Stomach (tissue), 9 donors: Measurements from ENCODE around the gene C21orf58. TPM values are rescaled to one million over a fixed set of nuclear protein-coding genes. Genes with fewer than 3 reads are reported as not detected.

Experiments
- DNase-seq, 2 donors: peaks; one replicate each; pipeline versions ENCODE4 v3.0.0 to v3.0.0-alpha.2; 2013 to 2019
- H3K27ac ChIP-seq, 5 donors: fragments of 200-600 bp in 4 of 5; sonication (generic) in 4 of 5; one replicate each; pipeline ENCODE4 v1.5.1; 2013 to 2019; ENCODE audit warnings: mild to moderate bottlenecking in 1 of 5, moderate library complexity in 1 of 5
- H3K27me3 ChIP-seq, 3 donors: fragments of 200-600 bp; sonication (generic); one replicate each; pipeline ENCODE4 v1.5.1; 2017 to 2019; ENCODE audit warnings: mixed run types in 1 of 3
- H3K36me3 ChIP-seq, 4 donors: fragments of 200-600 bp; sonication (generic); 1 replicate in 3 of 4; 2 replicates in 1 of 4; pipeline ENCODE4 v1.5.1; 2016 to 2019
- H3K4me1 ChIP-seq, 4 donors: fragments of 200-600 bp; sonication (generic); one replicate each; pipeline ENCODE4 v1.5.1; 2016 to 2019
- H3K4me3 ChIP-seq, 4 donors: fragments of 200-600 bp; sonication (generic) in 3 of 4; one replicate each; pipeline ENCODE4 v1.5.1; 2016 to 2019; ENCODE audit warnings: mild to moderate bottlenecking in 1 of 4
- H3K9me3 ChIP-seq, 4 donors: fragments of 200-600 bp; sonication (generic); one replicate each; pipeline ENCODE4 v1.5.1; 2016 to 2019
- EP300 ChIP-seq: sonication (generic); formaldehyde crosslinking; IDR thresholded peaks from one replicate; pipeline ENCODE4 v1.6.1; 2017; ENCODE audit warnings: antibody characterized with exemption
- POLR2A ChIP-seq, 4 donors: fragments of 450-650 bp; IDR thresholded peaks; one replicate each; pipeline ENCODE4 v1.6.1; 2016; ENCODE audit warnings: antibody characterized with exemption in 4 of 4, control low read depth in 2 of 4, mild to moderate bottlenecking in 1 of 4, moderate library complexity in 1 of 4
- POLR2AphosphoS5 ChIP-seq, 3 donors: sonication (generic); formaldehyde crosslinking; IDR thresholded peaks; one replicate each; pipeline ENCODE4 v1.6.1; 2016; ENCODE audit warnings: antibody characterized with exemption in 3 of 3
- WGBS, 5 donors: extraction: QIAGEN DNeasy Blood & Tissue Kit in 3 of 5; methylation state at CpG; one replicate each; pipeline versions ENCODE4 v1.1.5 to v1.1.7; 2013 to 2018; 5-methylcytosine and 5-hydroxymethylcytosine counted together
- intact Hi-C: fragments of 100-400 bp; cut with DNase I; formaldehyde crosslinking; loops from one replicate; pipeline ENCODE4 v1.15.1; 2023; ENCODE audit warnings: low total_unique reads
- polyA plus RNA-seq, 3 donors: library from polyadenylated mRNA; stranded (reverse); fragments of 200-250 nt; gene quantifications; one replicate each; pipeline ENCODE4 v1.2.3, GENCODE V29; 2013
- total RNA-seq, 5 donors: library from RNA; depleted of rRNA; stranded (reverse); fragments of >200 nt; gene quantifications; one replicate each; pipeline versions ENCODE4 v1.1.0 to v1.2.3, GENCODE V29; 2014 to 2016
- TF ChIP-seq, protein P1 (sequence below), 7 experiments: fragments of 450-650 bp in 4 of 7; fragments of 200-600 bp in 3 of 7; sonication (generic) in 3 of 7; IDR thresholded peaks; one replicate each; pipeline ENCODE4 v1.5.1; 2016 to 2019; ENCODE audit warnings: antibody characterized with exemption in 7 of 7, control low read depth in 2 of 7, mild to moderate bottlenecking in 1 of 7
- donor health status: healthy with polysubstance abuse.
- donor health status: Bipolar disorder and iron deficiency.
- donor health status: healthy.

C21orf58 gene
- total and polyA plus RNA-seq, 8 donors, result 0.89 to 15.1 (median 4.1) TPM

DNA sequence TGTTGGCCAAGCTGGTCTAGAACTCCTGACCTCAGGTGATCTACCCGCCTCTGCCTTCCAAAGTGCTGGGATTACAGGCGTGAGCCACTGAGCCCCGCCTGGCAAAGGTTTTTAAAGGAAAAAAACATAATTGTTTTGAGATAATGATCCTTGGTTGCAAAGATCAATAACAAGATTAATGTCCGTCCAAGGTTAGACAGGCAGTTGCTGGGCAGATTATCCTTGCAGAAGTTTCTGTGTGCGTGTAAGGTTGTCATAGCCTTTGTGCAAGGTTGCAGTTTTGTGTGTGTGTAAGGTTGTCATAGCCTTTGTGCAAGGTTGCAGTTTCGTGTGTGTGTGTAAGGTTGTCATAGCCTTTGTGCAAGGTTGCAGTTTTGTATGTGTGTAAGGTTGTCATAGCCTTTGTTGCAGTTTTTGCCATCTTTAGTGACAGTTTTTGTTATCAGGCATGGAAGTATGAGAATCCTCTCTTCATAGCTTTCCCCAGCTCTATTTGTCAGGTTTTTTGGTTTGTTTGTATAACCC, 34.0 kb downstream of the C21orf58 start:
- TF ChIP-seq POLR2AphosphoS5 (IDR thresholded peaks at IDR 0.05) (no peak), EP300 (no peak), POLR2A (IDR thresholded peaks at IDR 0.05) (no peak)
- TF ChIP-seq, protein P1, sequence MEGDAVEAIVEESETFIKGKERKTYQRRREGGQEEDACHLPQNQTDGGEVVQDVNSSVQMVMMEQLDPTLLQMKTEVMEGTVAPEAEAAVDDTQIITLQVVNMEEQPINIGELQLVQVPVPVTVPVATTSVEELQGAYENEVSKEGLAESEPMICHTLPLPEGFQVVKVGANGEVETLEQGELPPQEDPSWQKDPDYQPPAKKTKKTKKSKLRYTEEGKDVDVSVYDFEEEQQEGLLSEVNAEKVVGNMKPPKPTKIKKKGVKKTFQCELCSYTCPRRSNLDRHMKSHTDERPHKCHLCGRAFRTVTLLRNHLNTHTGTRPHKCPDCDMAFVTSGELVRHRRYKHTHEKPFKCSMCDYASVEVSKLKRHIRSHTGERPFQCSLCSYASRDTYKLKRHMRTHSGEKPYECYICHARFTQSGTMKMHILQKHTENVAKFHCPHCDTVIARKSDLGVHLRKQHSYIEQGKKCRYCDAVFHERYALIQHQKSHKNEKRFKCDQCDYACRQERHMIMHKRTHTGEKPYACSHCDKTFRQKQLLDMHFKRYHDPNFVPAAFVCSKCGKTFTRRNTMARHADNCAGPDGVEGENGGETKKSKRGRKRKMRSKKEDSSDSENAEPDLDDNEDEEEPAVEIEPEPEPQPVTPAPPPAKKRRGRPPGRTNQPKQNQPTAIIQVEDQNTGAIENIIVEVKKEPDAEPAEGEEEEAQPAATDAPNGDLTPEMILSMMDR (IDR thresholded peaks at IDR 0.05), result no peak
- peaks cover 0 to 14% (median 12%) of the 10 kb centered on the region in 4 donors for H3K36me3 ChIP-seq
- peaks cover 12 to 25% (median 20%) of the 10 kb centered on the region in 4 donors for H3K4me1 ChIP-seq
- WGBS, 5 donors, result 71 to 79% (median 73%) methylated on average over 6 of the region's 6 CpGs
- intact Hi-C loops, result no loop called here
- H3K4me3 ChIP-seq, result no peak overlapping the region
- H3K27me3 ChIP-seq, result no peaks in the 10 kb centered on the region
- no peak for DNase-seq
- no peak overlapping the region for H3K27ac ChIP-seq
- no peaks in the 10 kb centered on the region for H3K9me3 ChIP-seq

DNA sequence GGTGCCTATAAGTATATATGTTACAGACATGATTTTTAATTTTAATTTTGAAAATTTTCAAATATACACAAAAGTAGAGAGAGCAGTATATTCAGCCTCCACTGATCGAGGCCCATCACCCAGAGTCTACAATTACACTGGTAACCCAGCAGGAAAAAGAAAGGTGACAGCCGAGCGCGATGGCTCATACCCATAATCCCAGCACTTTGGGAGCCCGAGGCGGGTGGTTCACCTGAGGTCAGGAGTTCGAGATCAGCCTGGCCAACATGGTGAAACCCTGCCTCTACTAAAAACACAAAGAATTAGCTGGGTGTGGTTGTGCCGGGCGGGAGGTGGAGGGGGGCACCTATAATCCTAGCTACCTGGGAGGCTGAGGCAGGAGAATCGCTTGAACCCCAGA, 36.1 kb downstream of the C21orf58 start:
- DNase-seq, result no peak
- Histone ChIP-seq H3K4me1 (peaks cover 34 to 46% (median 41%) of the 10 kb centered on the region in 4 donors), H3K27me3 (no peaks in the 10 kb centered on the region), H3K4me3 (peak overlapping the region in 1 of 4 donors; percentile 92), H3K9me3 (no peaks in the 10 kb centered on the region), H3K27ac (no peak overlapping the region), H3K36me3 (peaks cover 6 to 30% (median 18%) of the 10 kb centered on the region in 4 donors)
- intact Hi-C loops, result no loop called here
- TF ChIP-seq EP300 (no peak), POLR2AphosphoS5 (IDR thresholded peaks at IDR 0.05) (no peak), POLR2A (IDR thresholded peaks at IDR 0.05) (no peak)
- TF ChIP-seq, protein P1 (IDR thresholded peaks at IDR 0.05), result no peak
- whole genome bisulfite sequencing, 5 donors, result 84 to 94% (median 92%) methylated on average over 10 of the region's 10 CpGs

DNA sequence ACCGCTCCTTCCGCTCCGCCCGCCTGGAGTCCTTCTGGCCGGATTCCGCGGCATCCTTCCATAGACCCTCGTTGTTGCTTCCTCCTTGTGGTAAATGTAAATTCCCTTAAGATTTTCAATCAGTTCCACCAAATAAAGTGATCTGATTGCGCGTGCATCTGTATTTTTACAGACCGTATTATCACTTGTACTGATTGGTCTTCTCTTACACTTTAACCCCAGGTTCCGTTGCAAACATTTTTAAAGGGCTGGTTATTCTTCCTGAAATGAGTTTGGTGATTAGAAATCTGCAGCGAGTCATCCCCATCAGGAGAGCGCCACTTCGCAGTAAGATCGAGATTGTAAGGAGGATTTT, 37.0 kb downstream of the C21orf58 start:
- peak overlapping the region; percentile 94 to 99 (median 96) for H3K27ac ChIP-seq
- WGBS, 5 donors, result 0 to 1% (median 0%) methylated on average over 16 of the region's 16 CpGs
- no peaks in the 10 kb centered on the region for H3K27me3 ChIP-seq
- TF ChIP-seq EP300 (no peak), POLR2AphosphoS5 (IDR thresholded peaks at IDR 0.05) (no peak), POLR2A (IDR thresholded peaks at IDR 0.05) (no peak)
- TF ChIP-seq, protein P1 (IDR thresholded peaks at IDR 0.05), result no peak
- DNase-seq, result no peak
- peak overlapping the region; percentile 72 to 99 (median 89) for H3K4me3 ChIP-seq
- intact Hi-C loops, result no loop called here
- peaks cover 12 to 33% (median 20%) of the 10 kb centered on the region in 4 donors for H3K36me3 ChIP-seq
- peaks cover 43 to 55% (median 50%) of the 10 kb centered on the region in 4 donors for H3K4me1 ChIP-seq
- H3K9me3 ChIP-seq, result no peaks in the 10 kb centered on the region

DNA sequence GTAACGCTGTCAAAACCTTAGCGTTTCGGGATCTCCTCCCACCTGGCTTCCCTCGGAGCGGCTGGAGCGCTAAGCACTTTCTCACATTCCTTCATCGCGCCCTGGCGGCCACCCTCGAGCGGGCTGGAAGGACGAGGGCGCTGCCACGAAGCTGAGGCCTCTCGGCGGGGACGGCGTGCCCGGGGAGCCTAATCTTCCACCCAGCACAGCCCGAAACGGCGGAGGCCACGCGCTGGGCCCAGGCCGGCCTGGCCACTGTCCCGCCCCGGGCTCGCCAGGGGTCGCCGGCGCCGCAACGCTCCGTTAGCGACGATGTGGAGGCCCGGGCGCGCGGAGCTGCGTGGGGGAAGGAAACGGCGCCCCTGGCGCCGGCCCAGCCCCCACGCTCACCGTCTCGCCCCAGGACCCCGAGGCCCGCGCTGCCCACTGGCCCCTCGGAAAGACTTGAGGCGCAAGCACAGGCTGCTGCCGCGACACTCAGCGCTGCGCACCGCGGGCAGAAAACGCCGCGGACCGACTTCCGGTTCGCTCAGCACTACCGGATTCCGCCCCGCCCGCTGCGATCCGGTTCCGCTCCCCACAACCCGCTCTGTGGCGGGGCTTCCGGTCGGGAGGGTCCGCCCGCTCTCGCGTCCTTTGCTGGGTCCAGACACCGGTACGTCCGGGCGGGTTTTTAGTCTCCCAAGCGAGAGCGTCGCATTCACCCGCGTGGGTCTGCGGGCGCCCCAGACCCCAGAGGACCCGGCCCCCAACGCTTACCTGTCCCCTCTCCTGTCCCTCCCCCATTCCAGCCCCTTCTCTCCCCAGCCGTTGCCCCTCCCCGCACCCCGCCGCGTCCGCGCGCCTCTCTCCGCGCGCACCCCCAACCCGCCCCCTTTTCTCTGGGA, 37.7 kb downstream of the C21orf58 start, which contains the start of gene YBEY:
Gene YBEY (plus strand): TSS at position 582 of the 887 bp plus-strand sequence. CDS start 572 bp downstream, outside the sequence.
- Histone ChIP-seq H3K27me3 (no peaks in the 10 kb centered on the region), H3K27ac (peak within 1 kb of the TSS; percentile 94 to 99 (median 96)), H3K36me3 (peaks cover 14 to 31% (median 22%) of the 10 kb centered on the region in 4 donors), H3K4me3 (peak within 1 kb of the TSS; percentile 72 to 99 (median 89)), H3K4me1 (peaks cover 47 to 61% (median 55%) of the 10 kb centered on the region in 4 donors), H3K9me3 (no peaks in the 10 kb centered on the region)
- intact Hi-C loops, result no loop called here
- peak; percentile 89 to 97 for DNase-seq
- WGBS, 5 donors, result 0 to 1% (median 0%) methylated on average over 48 to 105 of the region's 105 CpGs
- TF ChIP-seq EP300 (no peak), POLR2A (IDR thresholded peaks at IDR 0.05) (no peak), POLR2AphosphoS5 (IDR thresholded peaks at IDR 0.05) (peak; percentile 53 to 91 (median 90))
- TF ChIP-seq, protein P1 (IDR thresholded peaks at IDR 0.05), result peak in 5 of 7 experiments; percentile 10 to 29 (median 20)
